AG09309 (cell line): ENCODE measurements around the gene LMTK3.

Source experiments
- DNase-seq: peaks from one replicate; pipeline ENCODE4 v3.0.0-alpha.2; 2010; ENCODE audit warnings: low read depth
- H3K4me3 ChIP-seq: 2 replicates; pipeline ENCODE4 v1.5.1; 2011; ENCODE audit warnings: mild to moderate bottlenecking, low read depth, low read length, moderate library complexity; ENCODE audit not compliant: control insufficient read depth
- CTCF ChIP-seq: IDR thresholded peaks from 2 replicates; pipeline ENCODE4 v1.5.1; 2011; ENCODE audit warnings: mild to moderate bottlenecking, low read depth, low read length, inconsistent platforms; ENCODE audit not compliant: insufficient read depth, control insufficient read depth; ENCODE audit errors: missing control alignments

LMTK3 gene

GRCh38 chr19:48497728-48498594 is 13.7 kb downstream of the LMTK3 start:
- DNase-seq = no peak
- no peak overlapping the region for H3K4me3 ChIP-seq
- TF ChIP-seq CTCF = no peak

GRCh38 chr19:48496959-48497727 is 14.5 kb downstream of the LMTK3 start:
- H3K4me3 ChIP-seq = no peak overlapping the region
- no peak for DNase-seq
- no peak for TF ChIP-seq CTCF

- no peak for TF ChIP-seq CTCF
- no peak for DNase-seq
- no peak overlapping the region for H3K4me3 ChIP-seq
Measured at GRCh38 chr19:48495396-48495795, 16.2 kb downstream of the LMTK3 start.

GRCh38 chr19:48493718-48494401 is 17.8 kb downstream of the LMTK3 start:
- TF ChIP-seq CTCF = no peak
- peak overlapping the region; percentile 63 for H3K4me3 ChIP-seq
- DNase-seq = no peak

- H3K4me3 ChIP-seq = peak overlapping the region; percentile 63
- peak; percentile 88 for DNase-seq
- TF ChIP-seq CTCF = no peak
Measured at GRCh38 chr19:48492925-48493717, 18.5 kb downstream of the LMTK3 start.

GRCh38 chr19:48491793-48492123 is 19.9 kb downstream of the LMTK3 start:
- H3K4me3 ChIP-seq = no peak overlapping the region
- TF ChIP-seq CTCF = no peak
- DNase-seq = no peak
